ENCODE measurements around the gene CROCC2. TPM values are rescaled to one million over a fixed set of nuclear protein-coding genes. Genes with fewer than 3 reads are reported as not detected.
A peak's percentile ranks its signal among the peaks of the same experiment; 100 is the strongest.

The CROCC2 gene
- total and polyA plus RNA-seq, 2 of the 13 experiments (the other 11 are each of a cell fraction or from before 2014, with no cell fraction given): not detected

DNA sequence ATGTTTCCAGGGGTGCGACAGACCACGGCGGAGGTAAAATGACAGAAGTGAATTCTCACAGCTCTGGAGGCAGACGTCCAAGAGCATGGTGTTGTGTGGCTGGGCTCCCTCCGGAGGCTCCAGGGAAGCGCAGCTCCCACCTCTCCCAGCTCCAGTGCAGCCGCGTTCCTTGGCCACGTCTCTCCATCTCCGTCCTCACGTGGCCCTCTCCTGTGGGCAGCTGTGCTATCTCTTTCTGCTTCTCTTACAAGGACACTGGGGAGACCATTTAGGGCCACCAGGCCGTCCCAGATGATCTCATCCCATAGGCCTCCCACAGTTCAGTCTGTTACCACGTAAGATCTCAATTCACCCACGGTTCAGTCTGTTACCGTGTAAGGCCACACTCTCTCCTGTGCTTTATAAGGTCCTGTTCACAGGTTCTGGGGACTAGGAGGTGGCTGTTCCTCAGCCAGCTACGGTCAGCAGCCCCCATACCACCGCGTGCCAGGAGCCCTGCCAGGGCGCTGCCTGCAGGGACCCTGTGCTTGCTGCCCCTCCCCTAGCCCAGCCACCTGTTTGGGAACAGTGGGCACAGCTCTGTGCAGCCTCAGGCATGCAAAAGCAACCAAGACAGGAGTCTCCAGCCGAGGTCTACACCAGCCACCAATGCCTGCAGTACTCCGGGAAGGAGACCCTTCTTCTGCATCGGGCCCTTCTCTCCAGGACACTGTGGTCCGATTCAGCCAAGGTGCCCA is 7.2 kb upstream of the CROCC2 start (continued):
- TF ChIP-seq, protein P1, sequence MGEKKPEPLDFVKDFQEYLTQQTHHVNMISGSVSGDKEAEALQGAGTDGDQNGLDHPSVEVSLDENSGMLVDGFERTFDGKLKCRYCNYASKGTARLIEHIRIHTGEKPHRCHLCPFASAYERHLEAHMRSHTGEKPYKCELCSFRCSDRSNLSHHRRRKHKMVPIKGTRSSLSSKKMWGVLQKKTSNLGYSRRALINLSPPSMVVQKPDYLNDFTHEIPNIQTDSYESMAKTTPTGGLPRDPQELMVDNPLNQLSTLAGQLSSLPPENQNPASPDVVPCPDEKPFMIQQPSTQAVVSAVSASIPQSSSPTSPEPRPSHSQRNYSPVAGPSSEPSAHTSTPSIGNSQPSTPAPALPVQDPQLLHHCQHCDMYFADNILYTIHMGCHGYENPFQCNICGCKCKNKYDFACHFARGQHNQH (CRISPR knock-in tag; IDR thresholded peaks at IDR 0.05): no peak
- TF ChIP-seq RAD21 (CRISPR knock-in tag; IDR thresholded peaks at IDR 0.05) (0 out of 2 replicates have a peak, but pooled peaks have one; percentile 22), NCOA5 (CRISPR knock-in tag; IDR thresholded peaks at IDR 0.05) (no peak), ZFP36L2 (CRISPR knock-in tag; IDR thresholded peaks at IDR 0.05) (no peak), BRD4 (CRISPR knock-in tag; IDR thresholded peaks at IDR 0.05) (no peak), FOXM1 (CRISPR knock-in tag; IDR thresholded peaks at IDR 0.05) (no peak), HMG20A (CRISPR knock-in tag; IDR thresholded peaks at IDR 0.05; ENCODE audit: borderline replicate concordance) (no peak), TEAD3 (CRISPR knock-in tag; optimal IDR thresholded peaks at IDR 0.05; ENCODE audit: borderline replicate concordance) (no peak), KAT8 (CRISPR knock-in tag; IDR thresholded peaks at IDR 0.05) (no peak), THAP11 (CRISPR knock-in tag; IDR thresholded peaks at IDR 0.05) (no peak), HNRNPK (IDR thresholded peaks at IDR 0.05; ENCODE audit: low read depth, low read length, poor library complexity, severe bottlenecking) (no peak), ZNF431 (CRISPR knock-in tag; IDR thresholded peaks at IDR 0.05; ENCODE audit: borderline replicate concordance, low read depth) (no peak), CHCHD3 (CRISPR knock-in tag; IDR thresholded peaks at IDR 0.05) (no peak)
- TF ChIP-seq, protein P2, sequence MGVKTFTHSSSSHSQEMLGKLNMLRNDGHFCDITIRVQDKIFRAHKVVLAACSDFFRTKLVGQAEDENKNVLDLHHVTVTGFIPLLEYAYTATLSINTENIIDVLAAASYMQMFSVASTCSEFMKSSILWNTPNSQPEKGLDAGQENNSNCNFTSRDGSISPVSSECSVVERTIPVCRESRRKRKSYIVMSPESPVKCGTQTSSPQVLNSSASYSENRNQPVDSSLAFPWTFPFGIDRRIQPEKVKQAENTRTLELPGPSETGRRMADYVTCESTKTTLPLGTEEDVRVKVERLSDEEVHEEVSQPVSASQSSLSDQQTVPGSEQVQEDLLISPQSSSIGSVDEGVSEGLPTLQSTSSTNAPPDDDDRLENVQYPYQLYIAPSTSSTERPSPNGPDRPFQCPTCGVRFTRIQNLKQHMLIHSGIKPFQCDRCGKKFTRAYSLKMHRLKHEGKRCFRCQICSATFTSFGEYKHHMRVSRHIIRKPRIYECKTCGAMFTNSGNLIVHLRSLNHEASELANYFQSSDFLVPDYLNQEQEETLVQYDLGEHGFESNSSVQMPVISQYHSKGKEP (CRISPR knock-in tag; IDR thresholded peaks at IDR 0.05): no peak
- TF ChIP-seq, protein P3, sequence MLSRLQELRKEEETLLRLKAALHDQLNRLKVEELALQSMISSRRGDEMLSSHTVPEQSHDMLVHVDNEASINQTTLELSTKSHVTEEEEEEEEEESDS (CRISPR knock-in tag; IDR thresholded peaks at IDR 0.05; ENCODE audit: borderline replicate concordance): 0 out of 2 replicates have a peak, but pooled peaks have one; percentile 31
- TF ChIP-seq, protein P4, sequence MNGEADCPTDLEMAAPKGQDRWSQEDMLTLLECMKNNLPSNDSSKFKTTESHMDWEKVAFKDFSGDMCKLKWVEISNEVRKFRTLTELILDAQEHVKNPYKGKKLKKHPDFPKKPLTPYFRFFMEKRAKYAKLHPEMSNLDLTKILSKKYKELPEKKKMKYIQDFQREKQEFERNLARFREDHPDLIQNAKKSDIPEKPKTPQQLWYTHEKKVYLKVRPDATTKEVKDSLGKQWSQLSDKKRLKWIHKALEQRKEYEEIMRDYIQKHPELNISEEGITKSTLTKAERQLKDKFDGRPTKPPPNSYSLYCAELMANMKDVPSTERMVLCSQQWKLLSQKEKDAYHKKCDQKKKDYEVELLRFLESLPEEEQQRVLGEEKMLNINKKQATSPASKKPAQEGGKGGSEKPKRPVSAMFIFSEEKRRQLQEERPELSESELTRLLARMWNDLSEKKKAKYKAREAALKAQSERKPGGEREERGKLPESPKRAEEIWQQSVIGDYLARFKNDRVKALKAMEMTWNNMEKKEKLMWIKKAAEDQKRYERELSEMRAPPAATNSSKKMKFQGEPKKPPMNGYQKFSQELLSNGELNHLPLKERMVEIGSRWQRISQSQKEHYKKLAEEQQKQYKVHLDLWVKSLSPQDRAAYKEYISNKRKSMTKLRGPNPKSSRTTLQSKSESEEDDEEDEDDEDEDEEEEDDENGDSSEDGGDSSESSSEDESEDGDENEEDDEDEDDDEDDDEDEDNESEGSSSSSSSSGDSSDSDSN (CRISPR knock-in tag; IDR thresholded peaks at IDR 0.05): no peak
- TF ChIP-seq, protein P5, sequence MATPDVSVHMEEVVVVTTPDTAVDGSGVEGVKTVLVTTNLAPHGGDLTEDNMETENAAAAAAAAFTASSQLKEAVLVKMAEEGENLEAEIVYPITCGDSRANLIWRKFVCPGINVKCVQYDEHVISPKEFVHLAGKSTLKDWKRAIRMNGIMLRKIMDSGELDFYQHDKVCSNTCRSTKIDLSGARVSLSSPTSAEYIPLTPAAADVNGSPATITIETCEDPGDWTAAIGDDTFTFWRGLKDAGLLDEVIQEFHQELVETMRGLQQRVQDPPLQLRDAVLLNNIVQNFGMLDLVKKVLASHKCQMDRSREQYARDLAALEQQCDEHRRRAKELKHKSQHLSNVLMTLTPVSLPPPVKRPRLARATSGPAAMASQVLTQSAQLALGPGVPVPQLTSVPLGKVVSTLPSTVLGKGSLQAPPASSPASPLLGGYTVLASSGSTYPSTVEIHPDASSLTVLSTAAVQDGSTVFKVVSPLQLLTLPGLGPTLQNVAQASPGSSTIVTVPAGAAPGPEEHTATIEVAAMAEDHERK (CRISPR knock-in tag; IDR thresholded peaks at IDR 0.05; ENCODE audit: low read depth): no peak
- TF ChIP-seq, protein P6, sequence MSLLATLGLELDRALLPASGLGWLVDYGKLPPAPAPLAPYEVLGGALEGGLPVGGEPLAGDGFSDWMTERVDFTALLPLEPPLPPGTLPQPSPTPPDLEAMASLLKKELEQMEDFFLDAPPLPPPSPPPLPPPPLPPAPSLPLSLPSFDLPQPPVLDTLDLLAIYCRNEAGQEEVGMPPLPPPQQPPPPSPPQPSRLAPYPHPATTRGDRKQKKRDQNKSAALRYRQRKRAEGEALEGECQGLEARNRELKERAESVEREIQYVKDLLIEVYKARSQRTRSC (CRISPR knock-in tag; IDR thresholded peaks at IDR 0.05; ENCODE audit: low read depth): no peak
- TF ChIP-seq, protein P7, sequence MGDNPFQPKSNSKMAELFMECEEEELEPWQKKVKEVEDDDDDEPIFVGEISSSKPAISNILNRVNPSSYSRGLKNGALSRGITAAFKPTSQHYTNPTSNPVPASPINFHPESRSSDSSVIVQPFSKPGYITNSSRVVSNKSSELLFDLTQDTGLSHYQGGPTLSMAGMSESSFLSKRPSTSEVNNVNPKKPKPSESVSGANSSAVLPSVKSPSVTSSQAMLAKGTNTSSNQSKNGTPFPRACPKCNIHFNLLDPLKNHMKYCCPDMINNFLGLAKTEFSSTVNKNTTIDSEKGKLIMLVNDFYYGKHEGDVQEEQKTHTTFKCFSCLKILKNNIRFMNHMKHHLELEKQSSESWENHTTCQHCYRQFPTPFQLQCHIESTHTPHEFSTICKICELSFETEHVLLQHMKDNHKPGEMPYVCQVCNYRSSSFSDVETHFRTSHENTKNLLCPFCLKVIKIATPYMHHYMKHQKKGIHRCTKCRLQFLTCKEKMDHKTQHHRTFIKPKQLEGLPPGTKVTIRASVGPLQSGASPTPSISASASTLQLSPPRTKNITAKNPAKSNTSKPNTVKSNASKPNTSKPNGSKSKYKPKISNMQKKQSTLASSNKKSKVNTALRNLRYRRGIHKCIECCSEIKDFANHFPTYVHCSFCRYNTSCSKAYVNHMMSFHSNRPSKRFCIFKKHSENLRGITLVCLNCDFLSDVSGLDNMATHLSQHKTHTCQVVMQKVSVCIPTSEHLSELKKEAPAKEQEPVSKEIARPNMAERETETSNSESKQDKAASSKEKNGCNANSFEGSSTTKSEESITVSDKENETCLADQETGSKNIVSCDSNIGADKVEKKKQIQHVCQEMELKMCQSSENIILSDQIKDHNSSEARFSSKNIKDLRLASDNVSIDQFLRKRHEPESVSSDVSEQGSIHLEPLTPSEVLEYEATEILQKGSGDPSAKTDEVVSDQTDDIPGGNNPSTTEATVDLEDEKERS (CRISPR knock-in tag; IDR thresholded peaks at IDR 0.05): no peak

All from HepG2 (cell line).